Fibroblast of skin of abdomen (primary cell): ENCODE results near the gene SCAMP1.
A peak's percentile ranks its signal among the peaks of the same experiment; 100 is the strongest.

Source experiments
- DNase-seq: peaks from one replicate; pipeline ENCODE4 v3.0.0-alpha.2; 2013

SCAMP1 gene

GRCh38 chr5:78496373-78496772, 136.0 kb downstream of the SCAMP1 start:
- no peak for DNase-seq

- no peak for DNase-seq
These were observed 137.4 kb downstream of the SCAMP1 start for GRCh38 chr5:78497573-78498533.

- DNase-seq, result no peak
These were observed 139.1 kb downstream of the SCAMP1 start for GRCh38 chr5:78499485-78499884.

GRCh38 chr5:78500028-78500427, 139.6 kb downstream of the SCAMP1 start:
- DNase-seq, result no peak

- DNase-seq, result peak; percentile 22
These were observed 140.5 kb downstream of the SCAMP1 start for GRCh38 chr5:78500871-78501270.

GRCh38 chr5:78501411-78502352, 141.3 kb downstream of the SCAMP1 start:
- peak; percentile 42 for DNase-seq

GRCh38 chr5:78503958-78504653, 143.7 kb downstream of the SCAMP1 start:
- no peak for DNase-seq

DNA sequence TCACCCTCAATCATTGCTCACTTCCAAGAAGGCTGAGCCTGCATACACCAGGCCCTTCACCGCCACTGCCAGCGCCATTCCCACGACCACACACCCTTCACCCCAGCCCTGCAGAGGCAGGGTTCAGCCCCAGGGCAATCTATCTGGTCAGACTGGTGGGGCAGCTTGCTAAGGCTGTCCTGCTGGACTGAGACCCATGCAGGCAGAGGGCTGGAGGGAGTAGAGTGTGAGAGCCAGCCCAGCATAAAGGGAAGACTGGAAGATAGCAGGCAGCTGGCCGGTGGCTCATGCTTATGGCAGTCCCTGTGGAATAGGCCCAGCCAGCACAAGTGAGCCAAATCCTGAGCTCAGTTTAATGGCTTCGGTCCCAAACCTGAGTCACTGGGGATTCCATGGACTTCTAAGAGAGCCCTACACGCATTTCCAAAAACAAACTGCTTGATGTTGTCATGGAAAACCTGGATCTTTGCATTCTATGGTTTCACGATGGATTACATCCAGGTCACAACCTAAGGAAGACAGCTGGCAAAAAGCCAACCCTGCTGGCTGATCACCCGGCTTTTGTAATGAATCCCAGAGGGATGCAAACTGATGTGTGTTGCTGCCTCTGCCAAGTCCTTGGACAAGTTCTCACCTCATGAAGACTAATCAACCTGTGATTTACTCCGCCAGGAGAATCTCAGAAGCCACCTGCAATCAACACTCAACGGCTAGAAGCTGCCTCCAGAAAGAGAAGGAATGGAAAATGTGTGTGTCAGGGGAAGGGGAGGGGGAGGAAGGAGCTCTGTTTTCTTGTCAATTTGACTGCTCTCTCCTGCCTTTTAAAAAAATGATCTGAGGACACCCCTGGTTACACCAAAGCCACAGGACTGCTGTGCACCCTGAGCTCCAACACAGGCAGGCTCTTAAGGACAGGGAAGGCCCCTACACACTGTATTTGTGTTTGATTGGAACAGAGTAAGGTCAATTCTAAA, 144.6 kb downstream of the SCAMP1 start:
- DNase-seq, result peak; percentile 99

- DNase-seq, result no peak
These were observed 145.4 kb downstream of the SCAMP1 start for GRCh38 chr5:78505860-78506259.

DNA sequence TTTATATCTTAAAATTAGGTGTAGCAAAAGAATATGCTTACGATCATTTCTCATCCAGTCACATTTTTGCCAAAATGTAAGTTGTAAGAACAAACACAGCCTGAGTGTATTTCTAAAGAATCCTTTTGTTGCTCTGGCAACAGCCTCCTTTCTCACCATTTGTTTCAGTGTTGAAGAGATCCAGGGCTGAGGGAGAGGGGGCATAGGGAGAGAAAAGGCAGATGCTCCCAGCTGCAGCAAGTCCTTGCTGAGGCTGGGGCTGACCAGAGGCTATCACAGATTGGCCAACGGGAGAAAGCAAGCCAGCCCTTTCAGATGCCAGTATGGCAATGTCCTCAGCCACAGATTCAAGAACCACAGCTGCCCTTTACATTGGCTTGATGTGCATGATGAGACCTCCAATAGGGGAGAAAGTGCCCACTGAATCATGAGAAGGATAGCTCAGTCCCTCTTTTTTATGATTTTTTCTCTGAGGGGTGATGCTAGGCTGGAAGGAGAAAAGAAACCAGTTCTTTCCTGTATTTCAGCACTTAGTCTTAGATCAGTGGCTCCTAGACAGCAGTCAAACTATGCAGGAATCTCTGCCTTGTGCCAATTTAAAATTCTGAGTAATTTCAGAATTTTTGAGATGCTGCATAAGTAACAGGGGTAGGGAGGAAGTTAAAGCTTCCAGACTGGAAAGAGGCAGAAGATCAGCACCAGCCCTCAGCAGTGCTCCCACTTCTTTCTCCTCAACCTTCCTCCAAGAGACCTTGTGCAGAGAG, 146.0 kb downstream of the SCAMP1 start:
- peak; percentile 54 for DNase-seq

- DNase-seq, result no peak
These were observed 147.1 kb downstream of the SCAMP1 start for GRCh38 chr5:78507531-78507930.

GRCh38 chr5:78508186-78508765, 147.9 kb downstream of the SCAMP1 start:
- DNase-seq, result peak; percentile 40

GRCh38 chr5:78509145-78509865, 148.9 kb downstream of the SCAMP1 start:
- DNase-seq, result peak; percentile 18

DNA sequence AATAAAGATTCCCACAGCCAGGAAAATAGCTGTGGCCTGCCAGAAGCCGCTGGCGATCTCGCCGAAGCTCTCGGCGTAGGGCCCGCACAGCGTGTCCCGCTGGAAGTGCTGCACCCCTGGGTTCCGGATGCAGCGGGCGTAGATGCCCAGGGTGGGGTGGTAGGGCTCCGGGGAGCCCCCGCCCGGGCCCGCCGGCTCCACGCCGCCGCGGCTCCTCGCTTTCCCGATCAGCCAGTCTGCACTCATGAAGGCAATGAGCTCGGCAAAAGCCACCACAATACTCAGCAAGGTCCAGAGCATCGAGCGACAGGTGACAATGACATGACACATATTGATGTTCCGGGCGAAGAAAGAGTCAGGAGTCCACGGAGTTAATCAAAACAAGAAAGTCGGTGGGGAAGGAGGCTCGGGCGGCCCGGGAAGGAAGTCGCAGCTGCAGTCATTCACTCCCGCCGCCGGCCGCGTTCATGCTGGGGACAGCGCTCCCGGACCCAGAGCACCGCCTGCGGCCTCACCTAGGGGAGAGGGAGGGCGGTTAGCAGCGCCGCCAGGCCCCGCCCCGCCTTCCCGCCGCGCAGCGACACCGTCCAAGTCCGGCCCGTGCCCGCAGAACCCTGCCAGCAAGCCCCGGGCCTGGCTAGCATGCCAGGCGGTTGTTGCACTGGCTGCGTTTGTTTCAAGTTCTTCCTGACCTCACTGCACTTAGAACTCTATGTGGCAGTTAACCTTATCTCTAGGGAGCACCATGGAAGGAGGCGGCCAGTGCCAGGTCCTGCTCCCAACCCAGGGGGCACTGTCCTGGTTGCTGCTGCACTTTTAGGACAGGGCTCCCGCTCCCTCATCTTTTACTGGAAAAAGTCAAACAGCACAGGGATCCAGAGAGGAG, 149.7 kb downstream of the SCAMP1 start:
- DNase-seq, result no peak

GRCh38 chr5:78511121-78511906, 150.9 kb downstream of the SCAMP1 start:
- DNase-seq, result no peak

GRCh38 chr5:78512435-78512834, 152.0 kb downstream of the SCAMP1 start:
- no peak for DNase-seq

DNA sequence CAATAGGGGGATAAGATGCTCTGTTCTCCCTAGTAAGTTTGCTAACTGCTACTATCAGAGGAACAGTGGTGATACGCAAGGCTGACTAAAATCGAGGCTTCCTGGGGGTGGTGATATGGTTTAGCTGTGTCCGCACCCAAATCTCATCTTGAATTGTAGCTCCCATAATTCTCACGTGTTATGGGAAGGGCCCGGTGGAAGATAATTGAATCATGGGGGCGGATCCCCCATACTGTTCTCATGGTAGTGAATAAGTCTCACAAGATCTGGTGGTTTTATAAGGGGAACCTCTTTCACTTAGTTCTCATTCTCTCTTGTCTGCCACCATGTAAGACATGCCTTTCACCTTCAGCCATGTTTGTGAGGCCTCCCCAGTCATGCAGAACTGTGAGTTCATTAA, 153.0 kb downstream of the SCAMP1 start:
- DNase-seq, result no peak
